Tibial artery (tissue), 4 donors: ENCODE data around the gene EXOSC5.

Experiments
- DNase-seq, 2 donors: peaks; one replicate each; pipeline ENCODE4 v3.0.0-alpha.2; 2019
- H3K27ac ChIP-seq, 2 donors: fragments of 200-600 bp; sonication (generic) in 1 of 2; 1 replicate in 1 of 2; 2 replicates in 1 of 2; pipeline ENCODE4 v1.5.1; 2018 to 2019; ENCODE audit warnings: mild to moderate bottlenecking in 1 of 2
- H3K27me3 ChIP-seq, 2 donors: fragments of 200-600 bp; sonication (generic) in 1 of 2; one replicate each; pipeline versions ENCODE4 v1.5.1 to v1.6.0; 2016 to 2019
- H3K36me3 ChIP-seq, 3 donors: fragments of 200-600 bp; sonication (generic) in 2 of 3; one replicate each; pipeline ENCODE4 v1.5.1; 2016 to 2019; ENCODE audit warnings: mild to moderate bottlenecking in 2 of 3
- H3K4me1 ChIP-seq, 4 donors: fragments of 200-600 bp; sonication (generic) in 2 of 4; 1 replicate in 3 of 4; 2 replicates in 1 of 4; pipeline ENCODE4 v1.5.1; 2016 to 2019
- H3K4me3 ChIP-seq, 2 donors: fragments of 200-600 bp; sonication (generic) in 1 of 2; 1 replicate in 1 of 2; 2 replicates in 1 of 2; pipeline ENCODE4 v1.5.1; 2018 to 2019; ENCODE audit warnings: mild to moderate bottlenecking in 2 of 2
- H3K9me3 ChIP-seq, 3 donors: fragments of 200-600 bp; sonication (generic) in 1 of 3; one replicate each; pipeline ENCODE4 v1.5.1; 2016 to 2019
- intact Hi-C: fragments of 100-400 bp; cut with DNase I; formaldehyde crosslinking; loops from one replicate; pipeline ENCODE4 v1.15.0; 2023; ENCODE audit warnings: low total_unique reads
- TF ChIP-seq, protein P1 (sequence below), 2 experiments: fragments of 200-600 bp in 1 of 2; fragments of 450-650 bp in 1 of 2; IDR thresholded peaks; one replicate each; pipeline ENCODE4 v1.5.1; 2017 to 2019; ENCODE audit warnings: antibody characterized with exemption in 2 of 2, mild to moderate bottlenecking in 1 of 2, moderate library complexity in 1 of 2

EXOSC5 gene

DNA sequence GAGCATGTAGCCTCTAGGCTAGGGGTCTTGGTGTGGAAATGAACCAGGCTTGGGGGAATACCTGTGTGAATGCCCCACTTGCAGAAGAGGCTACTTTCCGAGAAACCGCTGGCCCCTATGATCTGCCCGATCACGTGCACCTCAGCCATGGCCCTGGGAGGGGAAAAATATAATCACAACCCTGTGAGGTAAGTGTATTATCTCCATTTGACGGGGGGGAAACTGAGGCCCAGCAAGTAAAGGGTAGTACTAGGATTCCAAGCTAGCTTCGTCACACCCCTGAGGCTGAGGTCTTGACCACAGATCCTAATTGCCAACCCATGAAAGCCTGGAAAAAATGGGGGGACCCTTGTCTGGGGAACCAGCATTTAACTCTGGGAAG lies 33.8 kb downstream of the EXOSC5 start:
- Histone ChIP-seq H3K4me1 (peaks cover 0 to 26% (median 13%) of the 10 kb centered on the region in 4 donors), H3K9me3 (no peaks in the 10 kb centered on the region), H3K27ac (peak overlapping the region; percentile 90 to 95), H3K4me3 (peak overlapping the region; percentile 65 to 66), H3K36me3 (no peaks in the 10 kb centered on the region), H3K27me3 (no peaks in the 10 kb centered on the region)
- intact Hi-C loops: loop anchor here (10.0 kb wide), 1 partner anchor 61 kb away; the partner anchor contains the start of gene B3GNT8
- TF ChIP-seq, protein P1, sequence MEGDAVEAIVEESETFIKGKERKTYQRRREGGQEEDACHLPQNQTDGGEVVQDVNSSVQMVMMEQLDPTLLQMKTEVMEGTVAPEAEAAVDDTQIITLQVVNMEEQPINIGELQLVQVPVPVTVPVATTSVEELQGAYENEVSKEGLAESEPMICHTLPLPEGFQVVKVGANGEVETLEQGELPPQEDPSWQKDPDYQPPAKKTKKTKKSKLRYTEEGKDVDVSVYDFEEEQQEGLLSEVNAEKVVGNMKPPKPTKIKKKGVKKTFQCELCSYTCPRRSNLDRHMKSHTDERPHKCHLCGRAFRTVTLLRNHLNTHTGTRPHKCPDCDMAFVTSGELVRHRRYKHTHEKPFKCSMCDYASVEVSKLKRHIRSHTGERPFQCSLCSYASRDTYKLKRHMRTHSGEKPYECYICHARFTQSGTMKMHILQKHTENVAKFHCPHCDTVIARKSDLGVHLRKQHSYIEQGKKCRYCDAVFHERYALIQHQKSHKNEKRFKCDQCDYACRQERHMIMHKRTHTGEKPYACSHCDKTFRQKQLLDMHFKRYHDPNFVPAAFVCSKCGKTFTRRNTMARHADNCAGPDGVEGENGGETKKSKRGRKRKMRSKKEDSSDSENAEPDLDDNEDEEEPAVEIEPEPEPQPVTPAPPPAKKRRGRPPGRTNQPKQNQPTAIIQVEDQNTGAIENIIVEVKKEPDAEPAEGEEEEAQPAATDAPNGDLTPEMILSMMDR (IDR thresholded peaks at IDR 0.05): no peak
- no peak for DNase-seq

DNA sequence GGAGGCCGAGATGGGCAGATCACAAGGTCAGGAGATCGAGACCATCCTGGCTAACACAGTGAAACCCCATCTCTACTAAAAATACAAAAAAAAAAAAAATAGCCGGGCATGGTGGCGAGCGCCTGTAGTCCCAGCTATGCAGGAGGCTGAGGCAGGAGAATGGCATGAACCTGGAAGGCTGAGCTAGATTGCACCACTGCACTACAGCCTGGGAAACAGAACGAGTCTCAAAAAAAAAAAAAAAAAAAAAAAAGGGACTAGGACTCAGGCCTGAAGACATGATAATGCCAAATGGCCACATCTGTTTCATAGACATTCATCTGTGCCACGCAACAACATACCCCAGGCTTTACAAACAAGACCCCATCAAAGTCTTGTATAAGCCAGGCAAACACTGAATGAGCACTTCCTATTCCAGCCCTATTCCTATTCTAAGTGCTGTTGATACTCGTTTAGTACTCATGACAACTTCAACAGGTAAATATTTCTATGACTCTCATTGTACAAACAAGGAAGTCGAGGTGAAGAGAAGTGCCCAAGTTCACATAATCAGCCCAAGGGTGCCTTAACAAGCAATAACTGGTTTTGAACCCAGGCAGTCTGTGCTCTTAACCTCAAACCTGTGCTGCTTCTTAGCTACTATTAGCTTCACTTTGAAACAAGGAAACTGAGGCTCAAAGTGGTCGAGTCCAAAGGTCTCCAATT lies 34.9 kb downstream of the EXOSC5 start:
- Histone ChIP-seq H3K27ac (no peak overlapping the region), H3K4me1 (peaks cover 0 to 17% (median 13%) of the 10 kb centered on the region in 4 donors), H3K27me3 (no peaks in the 10 kb centered on the region), H3K36me3 (no peaks in the 10 kb centered on the region), H3K9me3 (no peaks in the 10 kb centered on the region), H3K4me3 (no peak overlapping the region)
- intact Hi-C loops: loop anchor here (10.0 kb wide), 1 partner anchor 63 kb away; the partner anchor contains the start of gene B3GNT8
- no peak for DNase-seq
- TF ChIP-seq, protein P1 (IDR thresholded peaks at IDR 0.05): no peak

DNA sequence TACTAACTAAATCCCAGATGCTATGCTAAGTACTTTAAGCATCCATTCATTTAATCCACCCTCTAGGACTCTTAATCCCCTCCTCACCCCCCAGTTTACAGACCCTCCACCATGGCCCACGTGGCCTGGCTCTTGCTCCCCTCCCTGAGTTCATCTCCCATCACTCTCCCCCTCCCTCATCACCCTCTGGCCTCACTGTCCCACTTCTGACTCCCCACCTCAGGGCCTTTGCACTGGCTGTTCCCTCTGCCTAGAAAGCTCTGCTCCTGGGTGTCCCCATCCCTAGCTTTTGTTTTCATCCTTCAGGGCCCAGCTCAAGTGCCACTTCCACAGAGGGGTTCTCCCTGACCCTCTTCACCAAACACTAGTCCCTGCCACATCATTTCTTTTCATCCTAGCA lies 37.4 kb downstream of the EXOSC5 start:
- Histone ChIP-seq H3K36me3 (no peaks in the 10 kb centered on the region), H3K4me3 (no peak overlapping the region), H3K27me3 (no peaks in the 10 kb centered on the region), H3K27ac (no peak overlapping the region), H3K4me1 (peaks cover 0 to 11% (median 9%) of the 10 kb centered on the region in 4 donors), H3K9me3 (no peaks in the 10 kb centered on the region)
- TF ChIP-seq, protein P1 (IDR thresholded peaks at IDR 0.05): no peak
- no peak for DNase-seq
- intact Hi-C loops: loop anchor here (5.0 to 10.0 kb wide), 2 partner anchors 65 to 152 kb away; partner anchors contain the start of gene B3GNT8

DNA sequence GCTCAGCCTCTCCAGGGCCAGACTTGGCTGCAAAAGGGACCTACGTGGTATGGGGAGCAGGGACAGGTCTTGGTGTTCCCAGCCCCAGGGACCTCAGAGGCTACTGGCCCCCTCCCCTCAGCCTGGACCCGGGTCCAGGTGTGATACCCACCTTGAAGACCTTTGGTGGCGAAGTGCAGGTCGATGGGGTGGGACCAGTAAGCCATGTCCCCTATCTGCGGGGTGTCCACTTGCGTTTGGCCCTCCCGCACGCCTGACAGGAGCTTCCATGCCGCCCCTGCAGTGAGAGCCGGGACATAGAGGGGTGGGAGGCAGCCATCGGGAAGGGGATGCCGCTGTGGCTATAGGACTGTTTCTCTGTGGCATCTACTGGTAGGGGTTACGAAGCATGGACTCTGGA lies 39.4 kb downstream of the EXOSC5 start:
- H3K27ac ChIP-seq: no peak overlapping the region
- no peaks in the 10 kb centered on the region for H3K36me3 ChIP-seq
- intact Hi-C loops: loop anchor here (5.0 kb wide), 1 partner anchor 150 kb away; no protein-coding TSS in a partner anchor
- H3K4me3 ChIP-seq: no peak overlapping the region
- TF ChIP-seq, protein P1 (IDR thresholded peaks at IDR 0.05): no peak
- H3K9me3 ChIP-seq: no peaks in the 10 kb centered on the region
- H3K27me3 ChIP-seq: no peaks in the 10 kb centered on the region
- peaks cover 0 to 12% (median 2%) of the 10 kb centered on the region in 4 donors for H3K4me1 ChIP-seq
- DNase-seq: no peak

DNA sequence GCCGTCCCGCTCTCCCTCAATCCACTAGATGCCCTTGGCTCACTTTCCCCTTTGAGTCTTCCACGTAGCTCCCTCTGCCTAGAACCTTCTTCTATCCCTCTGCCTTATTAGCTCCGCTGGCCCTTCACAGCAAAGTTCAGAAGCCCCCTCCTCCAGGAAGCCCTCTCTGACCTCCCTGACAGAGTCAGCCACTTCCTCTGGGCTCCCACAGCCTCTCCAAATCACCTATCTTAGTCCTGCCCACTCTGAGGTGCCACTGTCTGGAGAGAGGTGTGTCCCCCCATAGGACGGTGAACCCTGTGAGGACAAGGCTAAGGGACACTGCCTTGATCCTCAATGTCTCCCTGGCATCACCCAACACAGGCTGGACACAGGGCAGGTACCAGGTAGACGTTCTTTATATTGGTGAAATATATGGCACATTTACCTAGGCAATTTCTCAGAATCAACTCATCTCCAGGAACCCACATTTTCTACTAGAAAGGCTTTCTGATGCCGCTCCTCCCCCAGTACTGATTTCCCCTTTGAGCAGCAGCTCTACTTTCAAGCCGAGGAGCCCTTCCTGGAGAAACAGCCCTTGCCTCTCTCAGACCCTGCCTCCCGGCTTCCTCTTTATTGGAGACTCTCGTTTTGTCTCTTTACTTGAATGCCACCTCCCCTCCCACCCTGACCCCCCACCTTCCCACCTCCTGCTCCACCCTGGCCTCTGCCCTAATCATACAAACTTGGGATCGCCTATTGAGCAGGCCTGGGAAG lies 40.0 kb downstream of the EXOSC5 start:
- intact Hi-C loops: loop anchor here (5.0 kb wide), 1 partner anchor 150 kb away; no protein-coding TSS in a partner anchor
- no peak overlapping the region for H3K4me3 ChIP-seq
- no peak overlapping the region for H3K27ac ChIP-seq
- H3K27me3 ChIP-seq: no peaks in the 10 kb centered on the region
- H3K4me1 ChIP-seq: peaks cover 0 to 18% (median 4%) of the 10 kb centered on the region in 4 donors
- no peak for DNase-seq
- no peaks in the 10 kb centered on the region for H3K9me3 ChIP-seq
- TF ChIP-seq, protein P1 (IDR thresholded peaks at IDR 0.05): no peak
- no peaks in the 10 kb centered on the region for H3K36me3 ChIP-seq
